IPS-NIHi11 (cell line): ENCODE data around the gene MRGPRF.
"Not testable (repeated sequence)": the region's sequence is repeated elsewhere in the genome, so short reads cannot be mapped to it uniquely, and the experiment has no call there.

ENCODE experiments used
- DNase-seq: peaks from one replicate; pipeline ENCODE4 v3.0.0; 2012; ENCODE audit warnings: mixed read lengths, low spot score

The MRGPRF gene

DNA sequence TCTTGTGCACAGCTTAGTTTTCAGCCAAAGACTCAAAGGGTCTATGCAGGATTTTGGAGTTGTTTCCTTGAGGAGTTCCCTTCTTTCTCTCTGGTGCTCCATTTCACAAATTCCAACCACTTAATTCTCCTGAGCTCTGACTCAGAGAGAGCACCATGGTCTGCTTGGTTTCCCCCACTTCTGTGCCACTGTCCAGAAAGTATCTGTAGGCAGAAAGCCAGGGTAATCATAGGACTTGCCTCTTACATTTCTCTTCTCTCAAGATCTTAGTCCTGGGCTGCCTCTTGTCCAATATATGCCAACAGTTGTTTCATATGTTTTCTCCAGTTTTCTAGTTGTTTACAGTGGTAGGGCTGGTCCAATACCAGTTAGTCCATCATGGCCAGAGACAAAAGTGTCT lies 25.8 kb downstream of the MRGPRF start:
- no peak for DNase-seq

DNA sequence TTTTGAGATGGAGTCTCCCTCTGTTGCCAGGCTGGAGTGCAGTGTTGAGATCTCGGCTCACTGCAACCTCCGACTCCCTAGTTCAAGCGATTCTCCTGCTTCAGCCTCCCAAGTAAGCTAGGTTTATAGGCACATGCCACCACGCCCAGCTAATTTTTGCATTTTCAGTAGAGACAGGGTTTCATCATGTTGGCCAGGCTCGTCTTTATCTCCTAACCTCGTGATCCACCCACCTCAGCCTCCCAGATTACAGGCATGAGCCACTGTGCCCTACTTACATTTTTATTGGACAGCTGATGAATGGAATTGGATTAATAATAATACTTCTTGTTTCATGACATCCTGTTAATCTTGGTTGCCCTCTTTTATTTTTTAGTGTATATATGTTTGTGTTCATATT lies 29.2 kb downstream of the MRGPRF start:
- no peak for DNase-seq

DNA sequence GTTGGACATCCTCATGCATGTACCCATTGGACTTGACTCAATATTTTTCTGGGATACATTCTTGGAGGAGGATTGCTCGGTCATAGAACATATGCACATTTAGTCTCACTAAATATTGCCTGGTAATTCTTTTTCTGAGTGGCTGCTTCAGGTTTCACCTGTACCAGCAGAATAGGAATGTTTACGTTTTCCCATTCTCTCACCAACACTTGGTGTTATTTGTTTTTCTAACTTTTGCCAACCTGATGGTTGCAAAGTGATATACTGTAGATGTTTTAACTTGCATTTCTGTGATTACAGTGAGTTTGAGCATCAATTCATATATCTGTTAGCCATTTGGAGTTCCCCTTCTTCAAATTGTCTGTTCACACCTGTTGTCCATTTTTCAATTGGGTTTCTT lies 30.9 kb downstream of the MRGPRF start:
- DNase-seq = no peak

GRCh38 chr11:68980776-68981065 lies 32.3 kb downstream of the MRGPRF start, which contains the start of gene MRGPRD:
MRGPRD (minus strand) TSS chr11:68980986; CDS start chr11:68980986, 0 bp downstream.
- no peak for DNase-seq

- no peak for DNase-seq
Measured at GRCh38 chr11:68979931-68980775, 32.9 kb downstream of the MRGPRF start.

- no peak for DNase-seq
Measured at GRCh38 chr11:68978931-68979594, 34.0 kb downstream of the MRGPRF start.

- DNase-seq = no peak
Measured at GRCh38 chr11:68978626-68978930, 34.5 kb downstream of the MRGPRF start.

GRCh38 chr11:68977781-68978625 lies 35.0 kb downstream of the MRGPRF start:
- no peak for DNase-seq

GRCh38 chr11:68976563-68976962 lies 36.5 kb downstream of the MRGPRF start:
- DNase-seq = no peak

- DNase-seq = no peak
Measured at GRCh38 chr11:68976095-68976494, 37.0 kb downstream of the MRGPRF start.

DNA sequence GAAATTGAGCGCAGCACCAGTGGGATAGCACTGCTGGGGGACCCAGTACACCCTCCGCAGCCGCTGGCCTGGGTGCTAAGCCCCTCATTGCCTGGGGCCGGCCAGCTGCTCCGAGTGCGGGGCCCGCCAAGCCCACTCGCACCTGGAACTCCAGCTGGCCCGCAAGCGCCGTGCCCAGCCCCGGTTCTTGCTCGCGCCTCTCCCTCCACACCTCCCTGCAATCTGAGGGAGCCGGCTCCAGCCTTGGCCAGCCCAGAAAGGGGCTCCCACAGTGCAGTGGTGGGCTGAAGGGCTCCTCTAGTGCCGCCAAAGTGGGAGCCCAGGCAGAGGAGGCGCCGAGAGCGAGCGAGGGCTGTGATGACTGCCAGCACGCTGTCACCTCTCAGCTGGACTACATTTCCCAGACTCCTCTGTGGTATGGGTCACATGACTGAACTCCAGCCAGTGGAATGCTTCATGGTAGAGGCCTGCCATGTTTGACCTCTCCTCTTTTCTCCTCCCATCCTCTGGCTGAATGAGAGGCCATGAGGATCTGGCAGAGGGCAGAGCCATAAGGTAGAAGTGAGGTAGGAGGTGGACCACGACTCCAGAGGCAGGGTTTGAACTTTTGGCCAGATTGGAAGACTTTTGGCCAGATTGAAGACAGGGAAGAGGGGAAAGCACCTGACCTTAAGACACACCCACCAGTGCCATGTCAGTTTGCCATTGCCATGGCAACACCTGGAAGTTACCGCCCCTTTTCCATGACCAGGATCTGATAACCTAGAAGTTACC lies 38.4 kb downstream of the MRGPRF start:
- DNase-seq = peak; percentile 69

DNA sequence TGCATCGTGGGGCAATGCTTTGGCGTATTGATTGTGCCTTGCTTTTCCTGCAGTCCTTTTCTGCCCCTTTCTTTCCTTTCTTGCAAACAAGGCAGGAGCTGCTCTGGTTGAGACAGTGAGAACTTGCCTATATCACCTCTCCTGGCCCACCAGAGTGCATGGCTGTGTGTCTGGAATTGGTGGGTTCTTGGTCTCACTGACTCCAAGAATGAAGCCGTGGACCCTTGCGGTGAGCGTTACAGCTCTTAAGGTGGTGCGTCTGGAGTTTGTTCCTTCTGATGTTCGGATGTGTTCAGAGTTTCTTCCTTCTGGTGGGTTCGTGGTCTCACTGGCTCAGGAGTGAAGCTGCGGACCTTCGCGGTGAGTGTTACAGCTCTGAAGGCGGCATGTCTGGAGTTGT lies 39.3 kb downstream of the MRGPRF start:
- DNase-seq = not testable (repeated sequence)

DNA sequence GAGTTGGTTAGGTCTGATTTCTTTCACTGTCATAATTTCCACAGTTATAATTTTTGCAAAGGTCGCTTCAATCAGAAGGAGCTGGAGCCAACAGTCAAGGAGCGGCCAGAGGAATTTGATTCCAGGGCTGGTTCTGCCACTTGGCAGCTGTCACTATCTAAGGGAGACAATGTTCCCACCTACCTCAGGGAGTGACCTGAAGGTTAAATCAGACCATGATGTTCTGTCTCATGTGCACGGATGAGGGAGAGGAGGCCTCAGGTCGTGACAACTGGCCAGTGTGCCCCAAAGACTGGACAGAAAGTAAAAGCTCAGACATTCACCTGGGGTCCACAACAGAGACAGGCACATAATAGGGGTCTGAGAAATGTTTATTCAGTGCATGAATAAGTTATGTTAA lies 39.8 kb downstream of the MRGPRF start:
- no peak for DNase-seq

- DNase-seq = no peak
Measured at GRCh38 chr11:68970921-68971636, 42.0 kb downstream of the MRGPRF start.

GRCh38 chr11:68969386-68969785 lies 43.7 kb downstream of the MRGPRF start:
- no peak for DNase-seq

GRCh38 chr11:68968306-68969250 lies 44.5 kb downstream of the MRGPRF start:
- DNase-seq = peak; percentile 46

- no peak for DNase-seq
Measured at GRCh38 chr11:68966894-68967780, 45.9 kb downstream of the MRGPRF start.

DNA sequence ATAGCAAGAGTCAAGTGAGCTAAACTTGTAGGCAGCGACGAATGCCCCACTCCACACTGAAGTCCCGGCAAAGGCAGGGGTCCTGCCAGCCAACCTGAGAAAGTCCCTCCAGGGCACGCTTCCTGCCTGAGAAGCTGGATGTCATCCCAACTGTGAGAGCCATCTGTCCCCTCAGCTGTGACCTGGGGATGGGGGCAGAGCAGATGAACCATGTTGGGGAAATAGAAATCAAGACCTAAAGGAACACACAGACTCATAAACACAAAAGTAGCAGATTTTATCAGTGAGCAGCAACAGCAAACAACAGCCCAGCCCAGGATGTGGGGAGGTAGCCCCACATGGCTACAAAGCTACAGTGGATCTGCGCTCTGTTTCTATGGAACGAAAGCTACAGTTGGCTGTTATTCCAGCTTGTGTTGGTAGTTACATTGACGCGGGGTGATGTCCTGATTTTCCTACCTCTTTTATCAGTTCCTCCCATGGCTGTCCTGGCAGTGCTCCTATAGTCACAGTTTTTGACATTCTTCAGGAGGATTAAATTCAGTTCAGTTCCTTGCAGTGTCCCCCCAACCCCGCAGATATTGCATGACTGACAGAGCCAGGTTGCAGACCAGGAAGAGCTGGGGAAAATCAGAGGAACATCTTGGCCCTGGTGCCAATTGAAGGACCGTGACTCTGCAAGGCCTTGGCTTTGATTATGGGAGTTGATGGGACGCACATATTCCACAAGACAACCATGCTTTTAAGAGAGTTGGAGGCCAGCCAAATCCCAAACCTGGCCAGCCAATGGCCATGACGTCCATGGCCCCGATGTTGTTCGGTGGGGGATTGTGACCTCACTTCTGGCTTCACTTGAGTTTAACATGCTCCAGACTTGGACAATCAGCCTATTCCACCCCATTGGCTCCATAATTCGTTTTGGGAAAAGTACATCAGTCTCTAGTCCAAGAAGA lies 46.9 kb downstream of the MRGPRF start:
- no peak for DNase-seq
